GM10248 (cell line): ENCODE data around the gene STIM2.

Experiments
- CTCF ChIA-PET: fragments of 300-600 bp; sonication (Branson Sonifier 250); formaldehyde crosslinking; extraction: SDS; loops from one replicate; lab custom pipeline; 2021; ENCODE audit warnings: antibody characterized with exemption; lab: Yijun Ruan, JAX
- POLR2A ChIA-PET: fragments of 350-650 bp; sonication (Branson Sonifier 250); formaldehyde crosslinking; extraction: SDS; loops from one replicate; lab custom pipeline; 2020; ENCODE audit warnings: antibody characterized with exemption; lab: Yijun Ruan, JAX
- DNase-seq: peaks from one replicate; pipeline ENCODE4 v3.0.0; 2012; ENCODE audit errors: extremely low spot score
- TF ChIP-seq, protein P1 (sequence below): IDR thresholded peaks from 2 replicates; pipeline ENCODE4 v1.5.1; 2012; ENCODE audit warnings: mild to moderate bottlenecking, low read depth; ENCODE audit errors: extremely low read depth, missing control alignments, control extremely low read depth

STIM2 gene

DNA sequence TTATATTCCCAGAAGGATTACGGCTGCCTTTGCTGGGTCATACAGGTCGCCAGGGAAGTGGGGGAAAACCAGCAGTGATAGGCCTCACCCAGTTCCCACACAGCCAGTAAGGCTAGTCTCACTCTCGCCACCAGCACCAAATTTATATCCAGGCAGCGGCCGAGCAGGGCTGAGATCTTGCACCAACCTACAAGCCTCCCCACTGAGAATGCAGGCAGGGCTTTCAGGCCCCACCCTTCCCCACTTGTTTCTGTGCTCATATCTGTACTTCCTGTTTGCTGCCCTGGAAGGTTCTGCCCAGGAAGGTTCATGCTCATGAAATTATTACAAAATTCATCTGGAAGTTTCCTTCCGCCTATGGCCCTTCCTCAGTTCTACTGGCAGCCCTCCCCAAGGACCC lies 179.7 kb downstream of the STIM2 start:
- TF ChIP-seq, protein P1, sequence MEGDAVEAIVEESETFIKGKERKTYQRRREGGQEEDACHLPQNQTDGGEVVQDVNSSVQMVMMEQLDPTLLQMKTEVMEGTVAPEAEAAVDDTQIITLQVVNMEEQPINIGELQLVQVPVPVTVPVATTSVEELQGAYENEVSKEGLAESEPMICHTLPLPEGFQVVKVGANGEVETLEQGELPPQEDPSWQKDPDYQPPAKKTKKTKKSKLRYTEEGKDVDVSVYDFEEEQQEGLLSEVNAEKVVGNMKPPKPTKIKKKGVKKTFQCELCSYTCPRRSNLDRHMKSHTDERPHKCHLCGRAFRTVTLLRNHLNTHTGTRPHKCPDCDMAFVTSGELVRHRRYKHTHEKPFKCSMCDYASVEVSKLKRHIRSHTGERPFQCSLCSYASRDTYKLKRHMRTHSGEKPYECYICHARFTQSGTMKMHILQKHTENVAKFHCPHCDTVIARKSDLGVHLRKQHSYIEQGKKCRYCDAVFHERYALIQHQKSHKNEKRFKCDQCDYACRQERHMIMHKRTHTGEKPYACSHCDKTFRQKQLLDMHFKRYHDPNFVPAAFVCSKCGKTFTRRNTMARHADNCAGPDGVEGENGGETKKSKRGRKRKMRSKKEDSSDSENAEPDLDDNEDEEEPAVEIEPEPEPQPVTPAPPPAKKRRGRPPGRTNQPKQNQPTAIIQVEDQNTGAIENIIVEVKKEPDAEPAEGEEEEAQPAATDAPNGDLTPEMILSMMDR = no peak
- DNase-seq = no peak
- POLR2A ChIA-PET = no interaction called here
- CTCF ChIA-PET = interaction anchor here (3.8 kb wide), 1 partner anchor 8 kb away, joined by 27 read pairs; no protein-coding TSS in a partner anchor

DNA sequence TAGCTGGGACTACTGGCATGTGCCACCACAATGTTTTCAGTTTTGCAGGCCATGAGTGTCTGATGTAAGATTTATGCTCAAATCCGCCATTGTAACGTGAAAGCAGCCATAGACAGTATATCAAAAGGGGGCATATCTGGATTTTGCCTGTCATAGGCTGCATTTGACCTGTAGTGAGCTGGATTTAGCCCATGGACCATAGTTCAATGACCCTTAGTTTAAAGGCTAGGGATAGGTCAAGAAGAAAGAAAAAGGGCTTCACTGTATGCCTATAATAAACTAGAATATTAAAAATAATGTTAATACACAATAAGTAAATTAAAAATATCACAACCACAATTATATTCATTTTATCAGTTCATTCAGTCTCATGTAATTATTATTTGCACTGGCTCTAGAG lies 181.8 kb downstream of the STIM2 start:
- TF ChIP-seq, protein P1 = no peak
- CTCF ChIA-PET = no interaction called here
- POLR2A ChIA-PET = no interaction called here
- DNase-seq = no peak

DNA sequence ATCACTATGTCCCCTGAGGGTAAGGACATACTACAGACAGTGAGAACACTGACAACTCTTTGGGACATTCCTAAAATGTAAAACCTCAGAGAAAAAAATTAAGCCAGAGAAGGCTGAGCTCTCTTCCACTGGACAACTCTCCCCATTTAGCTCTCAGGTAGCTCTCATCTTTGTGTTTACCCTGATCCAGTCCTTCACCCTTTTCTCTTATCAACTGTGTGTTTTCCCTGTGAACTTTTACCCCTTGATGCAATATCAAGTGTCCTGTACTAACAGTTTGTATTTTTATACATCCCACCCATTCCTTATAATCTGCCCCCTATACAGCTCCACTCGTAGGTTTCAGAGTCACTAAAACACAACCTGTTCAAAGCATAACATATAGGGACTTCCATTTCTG lies 182.6 kb downstream of the STIM2 start:
- ChIA-PET POLR2A (no interaction called here), CTCF (no interaction called here)
- no peak for DNase-seq
- TF ChIP-seq, protein P1 = no peak

DNA sequence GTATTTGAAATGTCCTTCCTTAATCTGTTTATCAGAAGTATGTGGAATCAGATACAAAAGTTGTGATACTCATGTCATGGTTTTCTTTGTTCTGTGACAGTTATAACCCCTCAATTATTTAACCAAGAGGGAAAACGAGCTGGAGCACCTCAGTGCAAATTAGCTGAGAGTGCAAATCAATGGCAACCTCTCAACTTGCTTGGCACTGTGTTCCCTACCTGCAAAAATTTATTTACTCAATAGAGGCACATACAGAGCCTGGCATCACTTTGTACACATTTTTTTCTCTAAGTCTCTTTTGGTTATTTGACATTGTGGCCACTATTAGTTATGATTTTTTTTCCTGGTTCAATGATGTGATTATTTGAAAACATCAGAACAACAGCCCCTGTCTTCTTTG lies 186.2 kb downstream of the STIM2 start:
- ChIA-PET CTCF (interaction anchor here (1.2 kb wide), 1 partner anchor 638 kb away, joined by 3 read pairs; no protein-coding TSS in a partner anchor), POLR2A (no interaction called here)
- DNase-seq = no peak

DNA sequence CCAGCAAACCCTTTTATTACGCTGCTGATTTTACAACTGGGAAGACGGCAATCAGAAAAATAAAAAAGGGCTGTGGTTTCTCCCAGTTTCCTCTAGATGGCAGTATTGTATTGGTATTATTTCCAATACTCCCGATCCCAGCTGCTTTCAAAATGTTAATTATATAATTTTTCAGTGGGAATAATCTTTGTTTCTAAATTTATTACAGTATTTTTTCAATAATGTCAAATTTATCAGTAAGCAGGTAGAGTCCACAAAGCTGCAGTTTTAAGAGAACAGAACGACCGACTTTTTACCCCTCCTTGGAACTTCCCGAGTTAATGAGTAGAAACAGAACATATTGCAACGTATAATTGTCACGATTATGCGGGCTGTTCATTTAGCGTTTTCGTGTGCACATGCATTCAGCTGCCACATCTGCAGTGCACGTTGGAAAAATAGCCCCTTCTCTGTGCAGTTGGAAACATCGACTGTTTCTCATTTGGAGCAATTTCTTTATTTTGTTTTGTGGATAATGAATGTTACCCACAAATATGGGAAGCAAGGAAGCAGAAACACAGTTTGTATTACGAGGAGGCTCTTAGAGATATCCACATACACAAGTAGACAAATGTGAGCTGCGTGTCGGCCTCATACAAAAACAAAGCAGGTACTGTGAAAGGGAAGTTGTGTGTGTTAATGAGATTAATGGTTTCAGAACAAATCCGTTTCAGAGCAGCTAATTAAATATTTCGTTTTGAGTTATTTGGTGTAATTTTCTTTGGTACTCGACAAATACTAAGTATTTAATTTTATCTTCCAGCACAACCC lies 188.0 kb downstream of the STIM2 start:
- TF ChIP-seq, protein P1 = peak; percentile 48
- POLR2A ChIA-PET = no interaction called here
- peak; percentile 47 for DNase-seq
- CTCF ChIA-PET = interaction anchor here (0.8 to 3.3 kb wide), 12 partner anchors 9 to 645 kb away, joined by 3 to 27 read pairs (median 4); no protein-coding TSS in a partner anchor

More for the DNA sequence above, 186.2 kb downstream of the STIM2 start:
- TF ChIP-seq, protein P1 = no peak

DNA sequence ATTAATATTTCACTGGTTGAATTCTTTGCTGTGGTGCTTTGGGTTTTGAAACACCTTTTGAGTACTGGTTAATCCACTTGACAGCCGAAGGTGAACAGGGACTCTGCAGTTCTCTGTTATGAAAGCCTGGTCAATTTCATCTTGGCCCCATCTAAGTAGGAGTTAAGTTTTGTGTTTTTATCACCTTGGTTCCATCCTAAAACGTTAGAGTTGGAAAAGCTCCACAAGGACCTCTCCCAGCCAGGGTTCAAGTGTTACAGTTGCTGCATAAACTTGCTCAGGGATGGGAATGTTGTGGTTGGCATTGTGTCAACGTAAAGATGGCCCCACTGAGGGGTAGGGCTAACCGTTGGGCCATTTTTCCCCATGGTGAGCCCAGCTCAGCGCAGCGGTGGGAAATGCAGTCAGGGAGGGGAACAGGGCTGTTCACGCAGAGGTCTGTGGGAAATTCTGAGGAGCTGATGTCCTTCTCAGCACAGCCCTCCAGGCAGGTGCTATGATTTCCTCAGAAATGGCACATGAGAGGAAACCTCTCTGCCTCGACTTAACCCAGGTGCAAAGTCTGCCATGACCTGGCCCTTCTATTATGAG lies 188.7 kb downstream of the STIM2 start:
- TF ChIP-seq, protein P1 = no peak

More for the DNA sequence above, 188.7 kb downstream of the STIM2 start:
- ChIA-PET POLR2A (no interaction called here), CTCF (interaction anchor here (1.1 to 3.3 kb wide), 8 partner anchors 8 to 600 kb away, joined by 3 to 27 read pairs (median 6); no protein-coding TSS in a partner anchor)
- DNase-seq = no peak
